Fibroblast of lung (primary cell): Measurements from ENCODE around the gene COL8A1.

Experiments used
- CTCF ChIP-seq, 2 donors: IDR thresholded peaks in 1 of 2; conservative IDR thresholded peaks in 1 of 2; 1 replicate in 1 of 2; 2 replicates in 1 of 2; pipeline ENCODE4 v1.5.1; 2011 to 2012; ENCODE audit warnings: low read length in 2 of 2, control low read depth in 1 of 2, inconsistent platforms in 1 of 2, low read depth in 1 of 2, mild to moderate bottlenecking in 1 of 2
- EZH2 ChIP-seq: IDR thresholded peaks from 2 replicates; pipeline ENCODE4 v1.5.1; 2012; ENCODE audit warnings: low read length, control low read depth, mild to moderate bottlenecking; ENCODE audit errors: missing control alignments

GRCh38 chr3:99648516-99648915 is 10.1 kb downstream of the COL8A1 start:
- no peak for TF ChIP-seq CTCF (conservative IDR thresholded peaks at IDR 0.05 in 1 of 2, IDR thresholded peaks at IDR 0.05 in 1 of 2; ENCODE audit: low read depth in 1 of 2, low read length in 2 of 2)
- TF ChIP-seq EZH2: no peak
